ENCODE data around the gene FKBP2.

- no peak for TF ChIP-seq CTCF (conservative IDR thresholded peaks at IDR 0.05; ENCODE audit: low read depth, low read length)
- no peak for TF ChIP-seq POLR2A (IDR thresholded peaks at IDR 0.05; ENCODE audit: low read depth, low read length)
- no peak for TF ChIP-seq ELK1 (IDR thresholded peaks at IDR 0.05; ENCODE audit: borderline replicate concordance, low read depth, low read length)
- no peak for TF ChIP-seq RCOR1 (IDR thresholded peaks at IDR 0.05; ENCODE audit: insufficient replicate concordance, low read length)
- TF ChIP-seq MAFK (IDR thresholded peaks at IDR 0.05; ENCODE audit: low read depth, low read length) = no peak
- no peak for TF ChIP-seq SMC3 (IDR thresholded peaks at IDR 0.05; ENCODE audit: low read depth, low read length)
- TF ChIP-seq NFE2L2 (IDR thresholded peaks at IDR 0.05; ENCODE audit: low read depth, low read length) = no peak
- TF ChIP-seq MXI1 (IDR thresholded peaks at IDR 0.05; ENCODE audit: borderline replicate concordance, low read depth, low read length) = no peak
These were observed 6.8 kb upstream of the FKBP2 start, which contains the start of gene VEGFB for GRCh38 chr11:64233913-64234586.
